SH-SY5Y (cell line): ENCODE data around the gene OGN.

Experiments
- GATA2 ChIP-seq: IDR thresholded peaks from 2 replicates; pipeline ENCODE4 v1.6.1; 2011; ENCODE audit warnings: mild to moderate bottlenecking, low read depth, low read length
- GATA3 ChIP-seq: IDR thresholded peaks from 2 replicates; pipeline ENCODE4 v1.6.1; 2011; ENCODE audit warnings: low read depth, mild to moderate bottlenecking, low read length, moderate library complexity

DNA sequence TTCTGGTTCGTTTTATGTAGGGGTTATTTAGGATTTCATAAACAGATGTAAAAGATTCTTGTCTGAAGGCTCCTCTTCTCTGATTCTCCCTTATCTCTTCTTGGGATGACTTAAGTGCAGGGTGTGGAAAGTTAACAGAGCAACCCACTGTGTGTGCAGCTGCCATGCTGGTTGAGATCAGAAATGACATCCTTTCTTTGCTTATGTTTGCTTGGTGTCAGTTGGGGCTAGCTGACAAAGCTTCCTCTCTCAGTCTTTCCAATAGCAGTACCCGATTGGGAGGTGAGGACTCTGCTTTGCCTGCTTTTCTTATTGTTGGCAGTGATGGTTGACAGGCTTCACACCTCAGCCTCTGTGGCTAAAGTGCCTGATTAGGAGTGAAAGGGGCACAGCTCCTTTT, 26.5 kb downstream of the OGN start:
- TF ChIP-seq GATA3 (no peak), GATA2 (no peak)
